Measurements from ENCODE around the gene SLC28A1. TPM values are rescaled to one million over a fixed set of nuclear protein-coding genes. Genes with fewer than 3 reads are reported as not detected.
"Not testable (repeated sequence)": the region's sequence is repeated elsewhere in the genome, so short reads cannot be mapped to it uniquely, and the experiment has no call there.

Gene SLC28A1
- total RNA-seq, 1 experiment from 2014 or later, result not detected

DNA sequence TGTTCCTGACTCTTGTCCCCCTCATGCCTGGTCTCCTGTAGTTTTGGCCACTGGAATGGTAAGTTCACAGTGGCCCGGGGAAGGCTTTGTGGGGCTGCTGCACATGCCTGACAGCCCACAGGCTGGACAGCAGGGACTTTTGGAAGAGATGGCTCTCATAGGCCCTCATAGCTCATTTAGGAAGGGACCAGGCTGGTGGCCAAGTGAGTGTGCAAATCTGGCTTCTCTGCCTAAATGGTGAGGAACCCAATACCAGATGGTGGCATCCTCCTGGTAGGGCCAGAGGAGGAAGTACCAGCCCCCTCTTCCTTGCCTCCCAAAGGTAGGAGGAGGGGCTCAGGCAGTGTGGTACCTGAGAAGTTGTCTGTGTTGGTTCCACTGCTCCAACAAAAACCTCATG is 41.7 kb upstream of the SLC28A1 start:
- no peak overlapping the region for H2AFZ ChIP-seq (ENCODE audit: low read length)
- H3K9me3 ChIP-seq (ENCODE audit: low read length), result no peaks in the 10 kb centered on the region; the same call in 1 of the 2 replicates
- H3K4me3 ChIP-seq (ENCODE audit: low read length), result no peak overlapping the region
- no peak for DNase-seq
- no peaks in the 10 kb centered on the region for H4K20me1 ChIP-seq (ENCODE audit: insufficient read depth, low read depth, low read length)
- H3K9me2 ChIP-seq (replicated peaks; ENCODE audit: insufficient read depth, low read length), result no peaks in the 10 kb centered on the region
- no peak overlapping the region for H3K27ac ChIP-seq (ENCODE audit: low read length)
- no peaks in the 10 kb centered on the region for H3K79me2 ChIP-seq (ENCODE audit: low read length)
- no peak overlapping the region for H3K9ac ChIP-seq (ENCODE audit: low read length)
- no peaks in the 10 kb centered on the region for H3K36me3 ChIP-seq (ENCODE audit: insufficient read depth, low read length)
- no peak overlapping the region for H3K4me2 ChIP-seq (ENCODE audit: low read depth, low read length, poor library complexity, severe bottlenecking)
- H3K4me1 ChIP-seq (ENCODE audit: low read length), result no peaks in the 10 kb centered on the region
- H3K27me3 ChIP-seq (ENCODE audit: low read length), result no peaks in the 10 kb centered on the region

DNA sequence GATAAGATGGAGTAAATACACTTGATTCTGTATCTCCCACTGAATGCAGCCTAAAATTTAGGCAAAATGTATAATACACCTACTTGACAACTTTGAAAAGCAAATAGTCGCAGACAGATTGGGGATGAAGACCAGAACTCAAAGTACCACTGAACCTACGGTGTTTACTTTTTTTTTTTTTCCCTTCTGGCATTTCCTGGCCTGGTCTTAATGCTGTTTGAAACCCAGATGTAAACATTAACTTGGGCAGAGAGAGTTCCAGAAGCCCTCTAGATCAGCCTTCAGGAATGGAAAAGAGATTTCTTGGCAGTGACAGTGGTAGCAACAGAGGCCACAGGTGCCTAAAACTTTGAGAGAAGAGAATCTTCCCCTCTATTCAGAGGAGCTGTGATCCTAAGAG is 39.5 kb upstream of the SLC28A1 start:
- H2AFZ ChIP-seq (ENCODE audit: low read length), result no peak overlapping the region
- H3K36me3 ChIP-seq (ENCODE audit: insufficient read depth, low read length), result no peaks in the 10 kb centered on the region
- no peaks in the 10 kb centered on the region for H3K79me2 ChIP-seq (ENCODE audit: low read length)
- H3K27ac ChIP-seq (ENCODE audit: low read length), result no peak overlapping the region
- no peaks in the 10 kb centered on the region for H3K27me3 ChIP-seq (ENCODE audit: low read length)
- H3K9me3 ChIP-seq (ENCODE audit: low read length), result no peaks in the 10 kb centered on the region; the same call in 1 of the 2 replicates
- H3K4me3 ChIP-seq (ENCODE audit: low read length), result no peak overlapping the region
- H4K20me1 ChIP-seq (ENCODE audit: insufficient read depth, low read depth, low read length), result no peaks in the 10 kb centered on the region
- no peak overlapping the region for H3K4me2 ChIP-seq (ENCODE audit: low read depth, low read length, poor library complexity, severe bottlenecking)
- no peak for DNase-seq
- no peak overlapping the region for H3K9ac ChIP-seq (ENCODE audit: low read length)
- H3K9me2 ChIP-seq (replicated peaks; ENCODE audit: insufficient read depth, low read length), result no peaks in the 10 kb centered on the region
- H3K4me1 ChIP-seq (ENCODE audit: low read length), result no peaks in the 10 kb centered on the region

- peak; percentile 79 for DNase-seq
- H3K4me2 ChIP-seq (ENCODE audit: low read depth, low read length, poor library complexity, severe bottlenecking), result not testable (repeated sequence)
These were observed 38.8 kb upstream of the SLC28A1 start for GRCh38 chr15:84845631-84846030.

GRCh38 chr15:84846269-84846668 is 38.2 kb upstream of the SLC28A1 start:
- Histone ChIP-seq H3K9me2 (replicated peaks; ENCODE audit: insufficient read depth, low read length) (no peaks in the 10 kb centered on the region), H3K4me1 (ENCODE audit: low read length) (no peaks in the 10 kb centered on the region), H2AFZ (ENCODE audit: low read length) (no peak overlapping the region), H3K4me2 (ENCODE audit: low read depth, low read length, poor library complexity, severe bottlenecking) (no peak overlapping the region), H3K79me2 (ENCODE audit: low read length) (no peaks in the 10 kb centered on the region), H3K27me3 (ENCODE audit: low read length) (no peaks in the 10 kb centered on the region), H4K20me1 (ENCODE audit: insufficient read depth, low read depth, low read length) (no peaks in the 10 kb centered on the region), H3K4me3 (ENCODE audit: low read length) (no peak overlapping the region), H3K36me3 (ENCODE audit: insufficient read depth, low read length) (no peaks in the 10 kb centered on the region), H3K27ac (ENCODE audit: low read length) (no peak overlapping the region), H3K9me3 (ENCODE audit: low read length) (no peaks in the 10 kb centered on the region; the same call in 1 of the 2 replicates), H3K9ac (ENCODE audit: low read length) (no peak overlapping the region)
- DNase-seq, result no peak

More at GRCh38 chr15:84845631-84846030, 38.8 kb upstream of the SLC28A1 start:
- H2AFZ ChIP-seq (ENCODE audit: low read length); H4K20me1 ChIP-seq (ENCODE audit: insufficient read depth, low read depth, low read length); H3K79me2 ChIP-seq (ENCODE audit: low read length); H3K36me3 ChIP-seq (ENCODE audit: insufficient read depth, low read length); H3K9ac ChIP-seq (ENCODE audit: low read length); H3K27me3 ChIP-seq (ENCODE audit: low read length); H3K9me3 ChIP-seq (ENCODE audit: low read length); H3K4me1 ChIP-seq (ENCODE audit: low read length); H3K9me2 ChIP-seq (replicated peaks; ENCODE audit: insufficient read depth, low read length); H3K4me3 ChIP-seq (ENCODE audit: low read length); H3K27ac ChIP-seq (ENCODE audit: low read length): not testable (repeated sequence)

DNA sequence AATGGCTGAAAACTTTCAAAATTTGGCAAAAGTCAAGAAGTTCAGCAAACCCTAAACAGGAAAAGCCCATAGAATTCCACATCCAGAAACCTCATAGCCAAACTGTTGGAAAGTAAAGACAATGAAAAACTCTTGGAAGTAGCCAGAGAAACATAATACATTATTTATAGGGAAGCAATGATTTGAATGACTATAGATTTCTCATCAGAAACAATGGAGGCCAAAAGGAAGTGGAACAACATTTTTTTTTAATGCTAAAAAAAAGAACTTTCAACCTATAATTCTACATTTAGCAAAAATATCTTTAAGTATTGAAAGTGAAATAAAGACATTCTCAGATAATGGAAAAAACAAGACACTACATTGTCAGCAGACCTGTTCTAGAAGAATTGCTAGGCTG is 37.1 kb upstream of the SLC28A1 start:
- no peak overlapping the region for H2AFZ ChIP-seq (ENCODE audit: low read length)
- no peaks in the 10 kb centered on the region for H4K20me1 ChIP-seq (ENCODE audit: insufficient read depth, low read depth, low read length)
- no peak overlapping the region for H3K9ac ChIP-seq (ENCODE audit: low read length)
- H3K4me2 ChIP-seq (ENCODE audit: low read depth, low read length, poor library complexity, severe bottlenecking), result no peak overlapping the region
- H3K4me1 ChIP-seq (ENCODE audit: low read length), result no peaks in the 10 kb centered on the region
- no peaks in the 10 kb centered on the region; the same call in 1 of the 2 replicates for H3K9me3 ChIP-seq (ENCODE audit: low read length)
- H3K27me3 ChIP-seq (ENCODE audit: low read length), result no peaks in the 10 kb centered on the region
- no peaks in the 10 kb centered on the region for H3K36me3 ChIP-seq (ENCODE audit: insufficient read depth, low read length)
- H3K27ac ChIP-seq (ENCODE audit: low read length), result no peak overlapping the region
- no peak overlapping the region for H3K4me3 ChIP-seq (ENCODE audit: low read length)
- no peak for DNase-seq
- H3K79me2 ChIP-seq (ENCODE audit: low read length), result no peaks in the 10 kb centered on the region
- no peaks in the 10 kb centered on the region for H3K9me2 ChIP-seq (replicated peaks; ENCODE audit: insufficient read depth, low read length)

GRCh38 chr15:84852212-84852611 is 32.2 kb upstream of the SLC28A1 start:
- no peak overlapping the region for H3K27ac ChIP-seq (ENCODE audit: low read length)
- no peaks in the 10 kb centered on the region for H3K27me3 ChIP-seq (ENCODE audit: low read length)
- H3K4me1 ChIP-seq (ENCODE audit: low read length), result no peaks in the 10 kb centered on the region
- no peaks in the 10 kb centered on the region; the same call in 1 of the 2 replicates for H3K9me3 ChIP-seq (ENCODE audit: low read length)
- H4K20me1 ChIP-seq (ENCODE audit: insufficient read depth, low read depth, low read length), result no peaks in the 10 kb centered on the region
- no peak overlapping the region for H2AFZ ChIP-seq (ENCODE audit: low read length)
- no peak overlapping the region for H3K4me3 ChIP-seq (ENCODE audit: low read length)
- DNase-seq, result no peak
- no peaks in the 10 kb centered on the region for H3K36me3 ChIP-seq (ENCODE audit: insufficient read depth, low read length)
- H3K79me2 ChIP-seq (ENCODE audit: low read length), result no peaks in the 10 kb centered on the region
- no peaks in the 10 kb centered on the region for H3K9me2 ChIP-seq (replicated peaks; ENCODE audit: insufficient read depth, low read length)
- H3K9ac ChIP-seq (ENCODE audit: low read length), result no peak overlapping the region
- H3K4me2 ChIP-seq (ENCODE audit: low read depth, low read length, poor library complexity, severe bottlenecking), result no peak overlapping the region

GRCh38 chr15:84855136-84855535 is 29.3 kb upstream of the SLC28A1 start:
- Histone ChIP-seq H3K4me3 (ENCODE audit: low read length) (no peak overlapping the region), H3K9ac (ENCODE audit: low read length) (no peak overlapping the region), H3K27me3 (ENCODE audit: low read length) (no peaks in the 10 kb centered on the region), H4K20me1 (ENCODE audit: insufficient read depth, low read depth, low read length) (no peaks in the 10 kb centered on the region), H3K9me2 (replicated peaks; ENCODE audit: insufficient read depth, low read length) (no peaks in the 10 kb centered on the region), H3K4me1 (ENCODE audit: low read length) (no peaks in the 10 kb centered on the region), H3K4me2 (ENCODE audit: low read depth, low read length, poor library complexity, severe bottlenecking) (no peak overlapping the region), H3K36me3 (ENCODE audit: insufficient read depth, low read length) (no peaks in the 10 kb centered on the region), H3K9me3 (ENCODE audit: low read length) (no peaks in the 10 kb centered on the region), H3K79me2 (ENCODE audit: low read length) (no peaks in the 10 kb centered on the region), H2AFZ (ENCODE audit: low read length) (no peak overlapping the region), H3K27ac (ENCODE audit: low read length) (no peak overlapping the region)
- no peak for DNase-seq

GRCh38 chr15:84855765-84856164 is 28.7 kb upstream of the SLC28A1 start:
- H3K9ac ChIP-seq (ENCODE audit: low read length), result no peak overlapping the region
- H3K4me2 ChIP-seq (ENCODE audit: low read depth, low read length, poor library complexity, severe bottlenecking), result no peak overlapping the region
- H2AFZ ChIP-seq (ENCODE audit: low read length), result no peak overlapping the region
- no peaks in the 10 kb centered on the region for H4K20me1 ChIP-seq (ENCODE audit: insufficient read depth, low read depth, low read length)
- no peak for DNase-seq
- no peak overlapping the region for H3K27ac ChIP-seq (ENCODE audit: low read length)
- no peaks in the 10 kb centered on the region for H3K4me1 ChIP-seq (ENCODE audit: low read length)
- no peaks in the 10 kb centered on the region for H3K9me2 ChIP-seq (replicated peaks; ENCODE audit: insufficient read depth, low read length)
- H3K36me3 ChIP-seq (ENCODE audit: insufficient read depth, low read length), result no peaks in the 10 kb centered on the region
- H3K79me2 ChIP-seq (ENCODE audit: low read length), result no peaks in the 10 kb centered on the region
- H3K4me3 ChIP-seq (ENCODE audit: low read length), result no peak overlapping the region
- H3K9me3 ChIP-seq (ENCODE audit: low read length), result no peaks in the 10 kb centered on the region
- H3K27me3 ChIP-seq (ENCODE audit: low read length), result no peaks in the 10 kb centered on the region

All from Karpas-422 (cell line).